H7 (cell line): ENCODE data around the gene UMAD1. TPM values are rescaled to one million over a fixed set of nuclear protein-coding genes. Genes with fewer than 3 reads are reported as not detected.

Source experiments
- DNase-seq: peaks from one replicate; pipeline ENCODE4 v3.0.0; 2012
- H3K27me3 ChIP-seq: 2 replicates; pipeline ENCODE4 v1.6.0; 2011; ENCODE audit warnings: mild to moderate bottlenecking, low read length; ENCODE audit not compliant: control insufficient read depth, insufficient read depth
- H3K36me3 ChIP-seq: replicated peaks from 2 replicates; pipeline ENCODE4 v1.5.1; 2011; ENCODE audit warnings: low read length; ENCODE audit not compliant: control insufficient read depth, insufficient read depth
- H3K4me3 ChIP-seq: 2 replicates; pipeline ENCODE4 v1.5.1; 2011; ENCODE audit warnings: low read depth, mild to moderate bottlenecking, control low read depth, low read length, moderate library complexity; ENCODE audit not compliant: insufficient read depth
- total RNA-seq: library from RNA; depleted of rRNA; stranded (reverse); fragments of >200 nt; shearing (Covaris generic); gene quantifications from 2 replicates; pipeline ENCODE4 v1.2.3, GENCODE V29; 2014

The UMAD1 gene
- total RNA-seq, 1 experiment from 2014 or later: 13.4 TPM

DNA sequence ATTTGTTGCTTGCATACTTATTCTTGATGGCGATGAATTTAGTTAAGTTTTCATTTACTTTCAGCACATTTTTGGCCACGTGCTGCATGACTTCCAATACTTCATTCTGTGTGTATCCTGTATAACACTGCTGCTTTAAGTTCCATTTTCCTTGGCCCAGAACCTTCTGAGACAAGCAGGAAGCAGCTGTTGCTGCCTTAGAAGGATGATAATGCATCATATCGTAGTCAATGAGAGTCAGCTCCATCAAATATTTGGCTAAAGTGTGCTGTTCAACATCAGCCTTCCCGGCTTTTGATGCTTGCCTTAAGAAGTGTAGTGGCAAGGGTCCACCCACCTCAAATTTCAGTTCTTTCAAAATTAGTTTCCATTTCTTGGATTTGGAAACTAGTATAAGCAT is 268.8 kb downstream of the UMAD1 start:
- Histone ChIP-seq H3K4me3 (no peak overlapping the region), H3K27me3 (no peaks in the 10 kb centered on the region), H3K36me3 (no peaks in the 10 kb centered on the region)
- no peak for DNase-seq

DNA sequence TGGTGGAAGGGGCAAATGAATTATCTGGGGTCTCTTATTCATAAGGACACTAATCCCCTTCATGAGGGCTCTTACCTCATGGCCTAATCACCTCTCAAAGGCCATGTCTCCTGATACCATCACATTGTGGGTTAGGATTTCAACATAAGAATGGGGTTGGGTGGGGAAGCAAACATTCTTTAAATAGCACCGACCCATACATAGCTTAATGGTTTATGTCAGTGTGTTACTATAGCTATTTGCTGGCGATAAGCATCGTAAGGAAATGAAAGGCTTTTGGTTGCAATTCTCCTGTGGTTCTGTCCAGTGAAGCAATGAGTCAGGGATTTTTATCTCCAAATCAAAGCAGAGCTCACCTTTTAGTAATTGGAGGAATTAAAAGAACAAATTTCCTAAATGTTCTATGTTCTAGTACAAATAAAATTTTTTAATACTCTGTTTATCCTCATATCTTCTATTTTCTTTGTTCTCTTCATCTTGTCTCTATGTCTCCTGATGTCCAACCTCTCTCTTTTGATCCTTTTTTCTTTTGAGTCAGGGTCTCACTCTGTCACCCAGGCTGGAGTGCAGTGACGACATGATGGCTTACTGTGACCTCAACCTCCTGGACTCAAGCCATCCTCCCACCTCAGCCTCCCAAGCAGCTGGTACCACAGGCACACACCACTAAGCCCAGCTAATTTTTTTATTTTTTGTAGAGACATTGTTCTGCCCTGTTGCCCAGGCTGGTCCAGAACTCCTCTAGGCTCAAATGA is 271.0 kb downstream of the UMAD1 start:
- Histone ChIP-seq H3K27me3 (no peaks in the 10 kb centered on the region), H3K36me3 (no peaks in the 10 kb centered on the region), H3K4me3 (no peak overlapping the region)
- no peak for DNase-seq

DNA sequence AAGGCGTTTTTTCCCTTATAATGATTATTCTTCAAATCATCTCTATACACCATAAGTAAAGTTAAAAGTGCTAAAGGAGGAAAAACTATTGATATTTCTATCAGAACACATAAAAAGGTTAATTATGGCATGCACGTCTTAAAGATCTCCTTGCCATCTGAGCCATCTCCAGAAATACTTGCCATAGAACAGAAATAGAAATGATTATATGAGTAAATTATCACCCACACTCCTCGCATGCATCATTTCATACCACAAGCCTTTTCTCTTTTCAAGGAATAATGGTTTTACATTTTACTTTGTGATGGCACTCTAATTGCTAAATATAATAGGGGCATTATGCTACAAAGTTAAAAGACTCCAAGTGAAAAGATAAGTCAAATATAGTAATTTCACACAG is 272.4 kb downstream of the UMAD1 start:
- H3K36me3 ChIP-seq: no peaks in the 10 kb centered on the region
- DNase-seq: no peak
- H3K27me3 ChIP-seq: no peaks in the 10 kb centered on the region
- H3K4me3 ChIP-seq: no peak overlapping the region

DNA sequence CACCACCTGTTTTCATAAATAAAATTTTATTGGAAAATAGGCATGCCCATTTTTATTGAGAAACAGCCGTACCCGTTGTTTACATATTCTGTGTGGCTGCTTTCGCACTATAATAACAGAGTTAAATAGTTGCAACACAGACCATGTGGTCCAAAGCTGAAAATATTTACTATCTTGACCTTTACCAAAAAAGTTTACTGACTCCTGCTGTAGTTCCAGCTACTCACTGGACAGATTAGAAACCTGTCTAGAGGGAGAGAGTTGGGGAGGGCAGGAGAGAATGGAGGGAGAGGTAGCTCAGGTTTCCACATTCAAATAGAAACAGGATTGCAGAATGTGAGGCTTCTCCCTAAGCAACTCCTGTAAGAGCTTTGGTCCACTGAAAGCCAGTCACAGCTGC is 273.0 kb downstream of the UMAD1 start:
- H3K36me3 ChIP-seq: no peaks in the 10 kb centered on the region
- H3K4me3 ChIP-seq: no peak overlapping the region
- no peaks in the 10 kb centered on the region for H3K27me3 ChIP-seq
- no peak for DNase-seq

DNA sequence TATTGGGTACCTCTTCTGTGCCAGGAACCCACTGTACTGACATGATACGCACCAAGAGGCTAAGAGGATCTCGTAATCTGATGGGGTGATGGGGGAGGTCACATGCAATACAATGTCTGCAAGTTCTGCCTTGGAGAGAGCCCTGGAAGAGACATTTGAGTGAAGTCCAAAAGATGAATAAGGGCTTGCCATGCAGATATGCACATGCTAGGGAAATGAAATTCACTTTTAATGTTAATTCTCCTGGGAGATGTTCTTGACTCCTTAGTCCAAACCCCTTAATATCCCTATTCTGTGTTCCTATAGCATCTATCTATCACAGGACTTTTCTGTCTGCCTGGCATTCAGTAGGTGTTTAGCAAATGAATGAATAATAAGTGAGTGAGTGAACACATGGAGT is 274.0 kb downstream of the UMAD1 start:
- Histone ChIP-seq H3K4me3 (no peak overlapping the region), H3K36me3 (no peaks in the 10 kb centered on the region), H3K27me3 (no peaks in the 10 kb centered on the region)
- DNase-seq: no peak

DNA sequence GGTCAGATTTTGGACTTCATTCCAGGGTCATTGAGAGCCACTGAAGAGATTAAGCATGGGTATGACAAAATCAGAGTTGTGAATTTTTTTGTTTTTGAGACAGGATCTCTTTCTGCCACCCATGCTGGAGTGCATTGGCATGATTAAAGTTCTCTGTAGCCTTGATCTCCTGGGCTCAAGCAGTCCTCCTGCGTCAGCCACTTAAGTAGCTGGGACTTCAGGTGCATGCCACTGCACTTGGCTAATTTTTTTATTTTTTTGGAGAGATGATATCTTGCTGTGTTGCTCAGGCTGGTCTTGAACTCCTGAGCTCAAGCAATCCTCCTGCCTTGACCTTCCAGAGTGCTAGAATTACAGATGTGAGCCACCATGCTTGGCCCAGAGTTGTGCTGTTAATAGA is 275.5 kb downstream of the UMAD1 start:
- H3K27me3 ChIP-seq: no peaks in the 10 kb centered on the region
- no peak for DNase-seq
- H3K36me3 ChIP-seq: no peaks in the 10 kb centered on the region
- H3K4me3 ChIP-seq: no peak overlapping the region

DNA sequence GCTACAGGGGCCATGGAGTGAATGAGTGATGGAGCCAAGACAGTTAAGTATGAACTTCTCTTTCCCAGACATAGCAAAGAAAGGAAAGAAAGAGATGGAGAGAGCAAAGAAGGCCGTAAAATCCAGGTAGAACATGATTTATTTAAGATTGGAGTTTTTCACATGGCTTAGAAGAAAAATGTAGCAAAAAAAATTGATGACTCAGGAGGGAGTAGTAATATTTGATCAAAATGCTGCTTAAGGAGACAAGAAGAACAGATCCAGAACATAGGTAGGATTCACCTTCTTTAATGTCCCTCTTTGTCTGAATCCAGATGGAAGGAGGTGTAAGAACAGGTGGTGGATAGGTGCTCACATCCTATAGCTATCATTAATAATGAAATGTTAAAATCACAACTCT is 277.0 kb downstream of the UMAD1 start:
- Histone ChIP-seq H3K27me3 (no peaks in the 10 kb centered on the region), H3K4me3 (no peak overlapping the region), H3K36me3 (no peaks in the 10 kb centered on the region)
- no peak for DNase-seq

DNA sequence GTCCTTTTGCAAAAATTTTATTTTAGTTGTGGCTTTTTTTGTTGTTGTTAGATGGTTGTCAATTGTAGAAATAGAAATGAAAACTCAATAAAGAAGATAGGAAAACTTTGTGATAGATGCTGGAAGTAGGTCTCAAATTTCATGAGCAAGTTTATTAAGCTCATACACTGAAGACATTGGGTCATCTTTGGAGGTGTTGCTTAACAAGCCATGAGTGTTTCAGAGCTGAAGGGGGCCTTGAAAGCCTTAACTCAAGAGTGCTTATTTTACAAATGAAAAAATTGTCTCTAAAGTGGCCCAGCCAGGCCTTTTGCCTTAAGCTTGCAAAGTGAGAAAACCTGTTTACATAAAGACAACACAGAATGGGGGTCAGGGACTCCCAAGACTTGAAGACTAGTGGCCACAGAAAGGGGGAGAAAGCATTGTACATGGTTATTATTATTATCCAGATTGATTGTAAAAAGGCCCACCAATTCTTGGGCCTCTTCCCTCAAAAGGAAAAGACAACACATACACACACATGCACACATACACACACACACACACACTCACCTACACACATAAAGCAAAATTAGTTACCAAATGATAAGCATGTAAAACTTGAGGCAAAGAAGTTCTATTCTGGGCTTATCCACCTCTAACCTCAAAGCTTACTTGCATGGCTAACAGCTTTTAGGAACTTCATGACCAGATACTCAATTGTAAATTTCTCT is 278.3 kb downstream of the UMAD1 start:
- DNase-seq: no peak

DNA sequence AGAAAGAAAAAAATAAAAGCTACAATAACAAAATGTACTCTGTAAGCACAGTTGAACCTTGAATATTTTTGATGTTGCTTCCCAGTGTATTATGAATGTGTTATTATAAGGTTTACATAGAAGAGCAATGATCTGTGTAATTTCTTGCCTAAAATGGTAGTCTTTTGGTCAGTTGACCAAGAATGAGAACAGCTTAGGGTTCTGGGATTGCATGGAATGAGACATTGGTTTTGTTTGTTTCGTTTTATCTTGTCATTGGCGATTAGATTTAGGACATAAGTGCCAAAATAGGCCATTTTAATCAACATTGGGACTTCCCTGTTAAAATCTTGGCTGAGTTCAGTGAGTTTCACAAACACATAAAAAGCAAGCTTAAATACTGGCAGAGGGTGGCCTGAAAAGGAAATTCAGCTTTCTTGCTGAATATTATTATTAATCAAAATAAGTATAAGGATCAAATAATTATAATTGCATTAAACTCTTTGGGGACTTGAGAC is 278.9 kb downstream of the UMAD1 start:
- Histone ChIP-seq H3K4me3 (no peak overlapping the region), H3K36me3 (no peaks in the 10 kb centered on the region), H3K27me3 (no peaks in the 10 kb centered on the region)
- no peak for DNase-seq

More for the DNA sequence above, 278.3 kb downstream of the UMAD1 start:
- Histone ChIP-seq H3K36me3 (no peaks in the 10 kb centered on the region), H3K27me3 (no peaks in the 10 kb centered on the region), H3K4me3 (no peak overlapping the region)

DNA sequence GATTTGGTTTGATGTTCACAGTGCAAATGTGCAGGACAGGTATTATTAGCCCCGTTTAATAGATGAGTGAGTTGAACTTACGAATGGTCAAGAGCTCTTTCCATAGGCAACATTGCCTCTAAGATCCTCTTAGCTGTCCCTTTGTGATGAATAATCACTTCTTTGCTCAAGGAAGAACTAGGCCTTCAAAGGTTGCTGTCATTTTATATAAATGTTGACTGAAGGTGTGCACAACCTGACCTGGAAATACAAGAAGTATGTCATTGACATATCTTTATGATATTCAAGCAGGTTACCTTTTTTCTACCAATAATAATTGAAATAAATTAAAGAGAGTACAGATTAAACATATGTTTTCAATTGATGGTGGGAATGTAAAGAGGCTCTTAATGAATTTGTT is 279.5 kb downstream of the UMAD1 start:
- H3K36me3 ChIP-seq: no peaks in the 10 kb centered on the region
- no peak for DNase-seq
- no peaks in the 10 kb centered on the region for H3K27me3 ChIP-seq
- H3K4me3 ChIP-seq: no peak overlapping the region

DNA sequence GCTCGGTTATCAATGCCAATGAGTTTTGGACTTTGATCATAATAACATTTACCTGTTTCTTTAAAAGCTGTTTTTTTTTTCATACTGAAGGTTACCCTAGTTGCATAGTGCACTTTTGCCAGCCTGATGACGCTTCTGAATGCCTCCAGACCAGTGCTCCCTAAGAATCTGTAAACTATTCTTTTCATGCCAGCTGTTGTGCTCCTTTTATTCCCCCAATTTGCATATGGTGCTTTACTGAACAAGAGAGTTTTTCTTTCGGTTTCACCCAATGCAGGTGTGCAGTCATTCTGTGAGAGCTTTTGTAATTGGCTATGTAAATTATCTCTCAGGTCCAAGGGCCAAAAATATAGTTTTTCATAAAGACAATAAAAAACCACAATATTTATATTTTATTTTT is 279.9 kb downstream of the UMAD1 start:
- no peaks in the 10 kb centered on the region for H3K27me3 ChIP-seq
- no peak overlapping the region for H3K4me3 ChIP-seq
- DNase-seq: no peak

DNA sequence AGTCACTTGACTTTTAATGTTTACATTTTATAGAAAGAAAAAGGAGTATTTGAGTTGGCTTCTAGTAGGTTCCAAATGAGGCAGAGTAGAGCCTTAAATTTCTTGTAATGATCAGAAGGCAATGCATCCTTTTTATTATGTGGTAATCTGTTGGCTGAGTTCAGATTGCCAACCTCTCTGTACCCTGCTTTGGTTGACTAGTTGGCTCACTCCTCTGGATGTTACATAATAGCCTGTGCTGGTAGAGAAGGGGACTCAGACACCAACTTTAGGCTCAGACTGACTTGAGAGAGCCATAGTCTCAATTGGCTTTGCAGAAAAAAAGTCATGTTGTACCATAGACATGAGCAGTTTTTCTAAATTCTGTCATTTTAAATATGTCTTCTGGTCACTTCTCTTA is 281.3 kb downstream of the UMAD1 start:
- DNase-seq: no peak
- Histone ChIP-seq H3K27me3 (no peaks in the 10 kb centered on the region), H3K4me3 (no peak overlapping the region)

More for the DNA sequence above, 279.9 kb downstream of the UMAD1 start:
- H3K36me3 ChIP-seq: no peaks in the 10 kb centered on the region

DNA sequence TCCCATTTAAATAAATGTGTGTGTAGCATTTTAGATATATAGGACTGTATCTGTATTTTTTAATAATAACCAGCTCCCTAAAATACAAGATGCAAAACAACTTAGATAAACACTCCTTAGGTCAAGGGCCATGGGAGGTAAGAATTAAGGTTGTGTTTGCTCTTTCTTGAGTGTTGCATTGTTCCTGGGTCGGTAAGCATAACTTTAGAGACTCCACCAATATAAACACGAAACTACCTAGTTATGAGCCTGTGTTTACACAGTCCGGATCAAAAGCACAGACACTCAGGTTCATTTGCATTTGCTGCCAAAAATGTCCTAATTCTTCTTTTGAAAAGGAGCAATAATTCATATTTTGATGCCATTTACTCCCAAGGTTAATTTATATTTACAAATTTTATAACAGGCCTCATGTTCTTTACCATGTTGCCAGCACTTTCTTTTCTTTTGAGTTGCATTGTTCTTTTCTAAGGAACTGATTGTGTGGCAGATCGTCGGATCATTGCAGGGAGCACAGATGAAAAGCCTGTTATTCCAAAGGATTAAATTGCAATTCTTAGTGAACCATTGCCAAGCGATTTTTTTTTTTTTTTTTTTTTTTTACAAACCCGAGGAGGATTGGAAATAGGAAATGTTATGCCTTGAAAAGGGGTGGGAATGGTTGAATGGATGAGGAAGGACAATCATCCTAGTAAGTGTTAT is 282.3 kb downstream of the UMAD1 start:
- Histone ChIP-seq H3K36me3 (no peaks in the 10 kb centered on the region), H3K4me3 (no peak overlapping the region), H3K27me3 (no peaks in the 10 kb centered on the region)
- DNase-seq: no peak

More for the DNA sequence above, 281.3 kb downstream of the UMAD1 start:
- no peaks in the 10 kb centered on the region for H3K36me3 ChIP-seq

DNA sequence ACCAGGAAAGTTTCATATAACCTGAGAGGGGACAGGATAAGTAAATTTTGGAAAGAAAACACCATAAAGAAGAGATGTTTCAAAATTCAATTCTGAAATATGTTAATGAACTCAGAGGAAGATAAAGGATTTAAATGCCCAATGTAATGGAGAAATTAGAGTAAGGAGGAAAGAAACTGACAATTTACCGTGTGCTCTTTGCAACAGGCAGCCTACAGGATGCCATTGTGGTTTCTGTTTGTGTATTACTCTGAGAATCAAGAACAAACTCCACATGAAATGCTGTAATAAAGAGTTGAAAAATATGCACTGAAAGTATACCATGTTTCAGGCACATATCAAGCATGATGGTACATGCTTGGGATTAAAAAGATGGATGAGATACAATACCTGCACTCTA is 283.3 kb downstream of the UMAD1 start:
- no peaks in the 10 kb centered on the region for H3K27me3 ChIP-seq
- no peak for DNase-seq
- no peak overlapping the region for H3K4me3 ChIP-seq
- H3K36me3 ChIP-seq: no peaks in the 10 kb centered on the region

DNA sequence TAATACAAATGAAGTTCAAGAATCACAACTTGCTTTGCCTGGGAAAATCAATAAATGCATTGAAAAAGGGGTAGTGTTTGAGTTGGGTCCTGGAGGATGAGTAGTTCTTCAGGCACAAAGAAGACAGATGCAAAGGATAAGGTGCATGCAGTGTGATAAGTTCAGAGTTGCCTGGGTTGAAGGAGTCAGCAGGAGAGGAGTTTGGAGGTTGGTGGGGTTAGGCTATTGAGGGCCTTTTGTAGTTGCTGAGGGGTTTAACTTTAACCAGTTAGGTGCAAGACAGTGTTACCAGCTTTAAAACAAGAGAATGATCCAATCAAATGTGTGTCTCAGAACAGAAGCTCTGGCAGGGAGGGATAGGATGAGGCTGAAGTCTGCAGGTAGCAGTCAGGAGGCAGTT is 283.8 kb downstream of the UMAD1 start:
- Histone ChIP-seq H3K27me3 (no peaks in the 10 kb centered on the region), H3K4me3 (no peak overlapping the region), H3K36me3 (no peaks in the 10 kb centered on the region)
- DNase-seq: no peak
